ENCODE data around the gene GNG5. TPM values are rescaled to one million over a fixed set of nuclear protein-coding genes. Genes with fewer than 3 reads are reported as not detected.

GNG5 gene
- polyA plus RNA-seq: 100 to 1,000 TPM; 163 to 226 (median 213) TPM
- long read RNA-seq, donor 1: 0 reads
- long read RNA-seq, donor 2, transcript GNG5-201 (3 exons, 920 nt): major isoform, 137 of 139 reads
- long read RNA-seq, donor 2, partial matches to known transcripts: 0 of 139 reads
- long read RNA-seq, donor 2, other reads (novel, unspliced or antisense): 0 of 139 reads
- long read RNA-seq, donor 3, transcript GNG5-201 (3 exons, 920 nt): major isoform, 141 of 150 reads
- long read RNA-seq, donor 3, partial matches to known transcripts: 0 of 150 reads
- long read RNA-seq, donor 3, other reads (novel, unspliced or antisense): 6 of 150 reads
- long read RNA-seq, donor 4, partial matches to known transcripts: 0 of 2 reads
- long read RNA-seq, donor 4, other reads (novel, unspliced or antisense): 0 of 2 reads
- long read RNA-seq, donor 5, transcript GNG5-201 (3 exons, 920 nt): major isoform, 46 of 46 reads
- long read RNA-seq, donor 5, partial matches to known transcripts: 0 of 46 reads
- long read RNA-seq, donor 5, other reads (novel, unspliced or antisense): 0 of 46 reads
- long read RNA-seq, donor 6, transcript GNG5-201 (3 exons, 920 nt): major isoform, 190 of 205 reads
- long read RNA-seq, donor 6, partial matches to known transcripts: 15 of 205 reads
- long read RNA-seq, donor 6, other reads (novel, unspliced or antisense): 0 of 205 reads
- long read RNA-seq, donor 7: 0 reads
- long read RNA-seq, donor 8, transcript GNG5-201 (3 exons, 920 nt): major isoform, 14 of 14 reads
- long read RNA-seq, donor 8, partial matches to known transcripts: 0 of 14 reads
- long read RNA-seq, donor 8, other reads (novel, unspliced or antisense): 0 of 14 reads
- long read RNA-seq, donor 9, transcript GNG5-201 (3 exons, 920 nt): major isoform, 65 of 65 reads
- long read RNA-seq, donor 9, partial matches to known transcripts: 0 of 65 reads
- long read RNA-seq, donor 9, other reads (novel, unspliced or antisense): 0 of 65 reads
- long read RNA-seq, donor 10, transcript GNG5-201 (3 exons, 920 nt): major isoform, 223 of 236 reads
- long read RNA-seq, donor 10, partial matches to known transcripts: 10 of 236 reads
- long read RNA-seq, donor 10, other reads (novel, unspliced or antisense): 0 of 236 reads

GRCh38 chr1:84506002-84506728 is at the start of gene GNG5, which contains the start of gene SPATA1:
Gene GNG5 (minus strand): TSS chr1:84506581. CDS start chr1:84506091, 490 bp downstream.
Gene SPATA1 (plus strand): TSS chr1:84506386. CDS start chr1:84516360, 9,974 bp downstream.
- Histone ChIP-seq H3K36me3 (ENCODE audit: control insufficient read depth in 3 of 3, insufficient read depth in 2 of 3, low read depth in 1 of 3, low read length in 3 of 3) (peaks cover 0 to 7% (median 0%) of the 10 kb centered on the region in 3 donors), H3K27me3 (ENCODE audit: control insufficient read depth in 3 of 3, insufficient read depth in 3 of 3, low read length in 3 of 3) (no peaks in the 10 kb centered on the region), H3K27ac (ENCODE audit: low read depth in 1 of 3, low read length in 2 of 3) (peak within 1 kb of the TSS; percentile 93 to 99 (median 98)), H3K9me3 (ENCODE audit: control insufficient read depth in 2 of 2, insufficient read depth in 1 of 2, low read depth in 1 of 2, low read length in 1 of 2) (peaks cover 0 to 8% of the 10 kb centered on the region in 2 donors), H3K4me3 (ENCODE audit: low read depth in 1 of 3, low read length in 3 of 3) (peak within 1 kb of the TSS; percentile 41 to 85 (median 77)), H3K4me1 (ENCODE audit: control insufficient read depth in 3 of 3, insufficient read depth in 2 of 3, low read depth in 1 of 3, low read length in 2 of 3) (peaks cover 4 to 20% (median 17%) of the 10 kb centered on the region in 3 donors)
- FAIRE-seq (no peak), DNase-seq (peak; percentile 99 to 100)
- 0 to 1% (median 1%) methylated on average over 57 to 60 of the region's 60 CpGs for WGBS, 3 donors

- Histone ChIP-seq H3K9me3 (ENCODE audit: control insufficient read depth in 2 of 2, insufficient read depth in 1 of 2, low read depth in 1 of 2, low read length in 1 of 2) (no peaks in the 10 kb centered on the region), H3K36me3 (ENCODE audit: control insufficient read depth in 3 of 3, insufficient read depth in 2 of 3, low read depth in 1 of 3, low read length in 3 of 3) (peaks cover 0 to 2% (median 1%) of the 10 kb centered on the region in 3 donors), H3K4me1 (ENCODE audit: control insufficient read depth in 3 of 3, insufficient read depth in 2 of 3, low read depth in 1 of 3, low read length in 2 of 3) (no peaks in the 10 kb centered on the region), H3K27me3 (ENCODE audit: control insufficient read depth in 3 of 3, insufficient read depth in 3 of 3, low read length in 3 of 3) (no peaks in the 10 kb centered on the region), H3K4me3 (ENCODE audit: low read depth in 1 of 3, low read length in 3 of 3) (no peak overlapping the region), H3K27ac (ENCODE audit: low read depth in 1 of 3, low read length in 2 of 3) (no peak overlapping the region)
- DNase-seq (no peak), FAIRE-seq (no peak)
- 80 to 92% (median 91%) methylated on average over 2 of the region's 2 CpGs for WGBS, 3 donors
Observed at GRCh38 chr1:84550826-84551225, 44.4 kb upstream of the GNG5 start.

- WGBS, 3 donors: 64 to 85% (median 66%) methylated on average over 4 of the region's 4 CpGs
- Histone ChIP-seq H3K36me3 (ENCODE audit: control insufficient read depth in 3 of 3, insufficient read depth in 2 of 3, low read depth in 1 of 3, low read length in 3 of 3) (peaks cover 0 to 9% (median 0%) of the 10 kb centered on the region in 3 donors), H3K9me3 (ENCODE audit: control insufficient read depth in 2 of 2, insufficient read depth in 1 of 2, low read depth in 1 of 2, low read length in 1 of 2) (no peaks in the 10 kb centered on the region), H3K27me3 (ENCODE audit: control insufficient read depth in 3 of 3, insufficient read depth in 3 of 3, low read length in 3 of 3) (no peaks in the 10 kb centered on the region), H3K27ac (ENCODE audit: low read depth in 1 of 3, low read length in 2 of 3) (no peak overlapping the region), H3K4me1 (ENCODE audit: control insufficient read depth in 3 of 3, insufficient read depth in 2 of 3, low read depth in 1 of 3, low read length in 2 of 3) (no peaks in the 10 kb centered on the region), H3K4me3 (ENCODE audit: low read depth in 1 of 3, low read length in 3 of 3) (no peak overlapping the region)
- DNase-seq: no peak
- no peak for FAIRE-seq
Observed at GRCh38 chr1:84541679-84542078, 35.3 kb upstream of the GNG5 start.

- Histone ChIP-seq H3K9me3 (ENCODE audit: control insufficient read depth in 2 of 2, insufficient read depth in 1 of 2, low read depth in 1 of 2, low read length in 1 of 2) (no peaks in the 10 kb centered on the region), H3K27me3 (ENCODE audit: control insufficient read depth in 3 of 3, insufficient read depth in 3 of 3, low read length in 3 of 3) (no peaks in the 10 kb centered on the region), H3K36me3 (ENCODE audit: control insufficient read depth in 3 of 3, insufficient read depth in 2 of 3, low read depth in 1 of 3, low read length in 3 of 3) (peaks cover 0 to 9% (median 0%) of the 10 kb centered on the region in 3 donors), H3K4me3 (ENCODE audit: low read depth in 1 of 3, low read length in 3 of 3) (no peak overlapping the region), H3K27ac (ENCODE audit: low read depth in 1 of 3, low read length in 2 of 3) (no peak overlapping the region), H3K4me1 (ENCODE audit: control insufficient read depth in 3 of 3, insufficient read depth in 2 of 3, low read depth in 1 of 3, low read length in 2 of 3) (no peaks in the 10 kb centered on the region)
- FAIRE-seq: no peak
- WGBS, 3 donors: 19 to 48% (median 45%) methylated on average over 1 of the region's 1 CpG
- no peak for DNase-seq
Observed at GRCh38 chr1:84540759-84541158, 34.4 kb upstream of the GNG5 start.

- Histone ChIP-seq H3K9me3 (ENCODE audit: control insufficient read depth in 2 of 2, insufficient read depth in 1 of 2, low read depth in 1 of 2, low read length in 1 of 2) (no peaks in the 10 kb centered on the region), H3K4me3 (ENCODE audit: low read depth in 1 of 3, low read length in 3 of 3) (no peak overlapping the region), H3K4me1 (ENCODE audit: control insufficient read depth in 3 of 3, insufficient read depth in 2 of 3, low read depth in 1 of 3, low read length in 2 of 3) (no peaks in the 10 kb centered on the region), H3K27me3 (ENCODE audit: control insufficient read depth in 3 of 3, insufficient read depth in 3 of 3, low read length in 3 of 3) (no peaks in the 10 kb centered on the region), H3K27ac (ENCODE audit: low read depth in 1 of 3, low read length in 2 of 3) (no peak overlapping the region), H3K36me3 (ENCODE audit: control insufficient read depth in 3 of 3, insufficient read depth in 2 of 3, low read depth in 1 of 3, low read length in 3 of 3) (peaks cover 0 to 9% (median 0%) of the 10 kb centered on the region in 3 donors)
- DNase-seq: no peak
- WGBS, 3 donors: 77 to 84% (median 79%) methylated on average over 3 of the region's 3 CpGs
- no peak for FAIRE-seq
Observed at GRCh38 chr1:84539972-84540371, 33.6 kb upstream of the GNG5 start.

- peaks cover 0 to 9% (median 0%) of the 10 kb centered on the region in 3 donors for H3K36me3 ChIP-seq (ENCODE audit: control insufficient read depth in 3 of 3, insufficient read depth in 2 of 3, low read depth in 1 of 3, low read length in 3 of 3)
- H3K4me1 ChIP-seq (ENCODE audit: control insufficient read depth in 3 of 3, insufficient read depth in 2 of 3, low read depth in 1 of 3, low read length in 2 of 3): no peaks in the 10 kb centered on the region
- H3K4me3 ChIP-seq (ENCODE audit: low read depth in 1 of 3, low read length in 3 of 3): no peak overlapping the region
- H3K27ac ChIP-seq (ENCODE audit: low read depth in 1 of 3, low read length in 2 of 3): no peak overlapping the region
- FAIRE-seq (no peak), DNase-seq (no peak)
- H3K27me3 ChIP-seq (ENCODE audit: control insufficient read depth in 3 of 3, insufficient read depth in 3 of 3, low read length in 3 of 3): no peaks in the 10 kb centered on the region
- no peaks in the 10 kb centered on the region for H3K9me3 ChIP-seq (ENCODE audit: control insufficient read depth in 2 of 2, insufficient read depth in 1 of 2, low read depth in 1 of 2, low read length in 1 of 2)
Observed at GRCh38 chr1:84538599-84538998, 32.2 kb upstream of the GNG5 start.

GRCh38 chr1:84525779-84526178 is 19.4 kb upstream of the GNG5 start:
- Histone ChIP-seq H3K4me1 (ENCODE audit: control insufficient read depth in 3 of 3, insufficient read depth in 2 of 3, low read depth in 1 of 3, low read length in 2 of 3) (no peaks in the 10 kb centered on the region), H3K4me3 (ENCODE audit: low read depth in 1 of 3, low read length in 3 of 3) (no peak overlapping the region), H3K27me3 (ENCODE audit: control insufficient read depth in 3 of 3, insufficient read depth in 3 of 3, low read length in 3 of 3) (no peaks in the 10 kb centered on the region), H3K27ac (ENCODE audit: low read depth in 1 of 3, low read length in 2 of 3) (no peak overlapping the region), H3K36me3 (ENCODE audit: control insufficient read depth in 3 of 3, insufficient read depth in 2 of 3, low read depth in 1 of 3, low read length in 3 of 3) (peaks cover 0 to 3% (median 0%) of the 10 kb centered on the region in 3 donors), H3K9me3 (ENCODE audit: control insufficient read depth in 2 of 2, insufficient read depth in 1 of 2, low read depth in 1 of 2, low read length in 1 of 2) (peaks cover 0 to 2% of the 10 kb centered on the region in 2 donors)
- FAIRE-seq: no peak
- WGBS, 3 donors: 78 to 94% (median 90%) methylated on average over 1 of the region's 1 CpG
- no peak for DNase-seq
